DLD1 (cell line): ENCODE data around the gene PDS5A.
"Not testable (repeated sequence)": the region's sequence is repeated elsewhere in the genome, so short reads cannot be mapped to it uniquely, and the experiment has no call there.

ENCODE experiments used
- in situ Hi-C: cut with HindIII; loops from 2 replicates; pipeline ENCODE4 v1.10.0; 2017; ENCODE audit warnings: low sequenced_read_pairs

PDS5A gene

GRCh38 chr4:39900966-39901365 is 76.7 kb downstream of the PDS5A start:
- in situ Hi-C loops: no loop called here

- in situ Hi-C loops: no loop called here
Measured at GRCh38 chr4:39899291-39899690, 78.4 kb downstream of the PDS5A start.

- in situ Hi-C loops: no loop called here
Measured at GRCh38 chr4:39898015-39898414, 79.7 kb downstream of the PDS5A start.

- in situ Hi-C loops: no loop called here
Measured at GRCh38 chr4:39893693-39894072, 84.0 kb downstream of the PDS5A start.

GRCh38 chr4:39892988-39893692 is 84.6 kb downstream of the PDS5A start:
- in situ Hi-C loops: no loop called here

GRCh38 chr4:39889226-39889625 is 88.5 kb downstream of the PDS5A start:
- in situ Hi-C loops: no loop called here

GRCh38 chr4:39888541-39888940 is 89.2 kb downstream of the PDS5A start:
- in situ Hi-C loops: no loop called here

GRCh38 chr4:39883646-39884045 is 94.1 kb downstream of the PDS5A start:
- in situ Hi-C loops: no loop called here

GRCh38 chr4:39881789-39882188 is 95.9 kb downstream of the PDS5A start:
- in situ Hi-C loops: no loop called here

GRCh38 chr4:39877971-39878370 is 99.7 kb downstream of the PDS5A start:
- in situ Hi-C loops: no loop called here

GRCh38 chr4:39873823-39874222 is 103.9 kb downstream of the PDS5A start:
- in situ Hi-C loops: no loop called here

- in situ Hi-C loops: no loop called here
Measured at GRCh38 chr4:39865280-39865679, 112.4 kb downstream of the PDS5A start.

- in situ Hi-C loops: no loop called here
Measured at GRCh38 chr4:39864391-39864790, 113.3 kb downstream of the PDS5A start.

GRCh38 chr4:39860804-39861203 is 116.9 kb downstream of the PDS5A start:
- in situ Hi-C loops: no loop called here

GRCh38 chr4:39855909-39856512 is 121.7 kb downstream of the PDS5A start:
- in situ Hi-C loops: no loop called here

- in situ Hi-C loops: no loop called here
Measured at GRCh38 chr4:39852636-39853035, 125.1 kb downstream of the PDS5A start.

GRCh38 chr4:39850727-39851126 is 127.0 kb downstream of the PDS5A start:
- in situ Hi-C loops: no loop called here

- in situ Hi-C loops: no loop called here
Measured at GRCh38 chr4:39846705-39847104, 131.0 kb downstream of the PDS5A start.

- in situ Hi-C loops: no loop called here
Measured at GRCh38 chr4:39846120-39846519, 131.6 kb downstream of the PDS5A start.

GRCh38 chr4:39841894-39842293 is 135.8 kb downstream of the PDS5A start:
- in situ Hi-C loops: no loop called here

- in situ Hi-C loops: not testable (repeated sequence)
Measured at GRCh38 chr4:39840516-39840915, 137.2 kb downstream of the PDS5A start.

- in situ Hi-C loops: no loop called here
Measured at GRCh38 chr4:39840027-39840426, 137.7 kb downstream of the PDS5A start.

GRCh38 chr4:39838431-39838830 is 139.3 kb downstream of the PDS5A start:
- in situ Hi-C loops: not testable (repeated sequence)
